Thyroid gland (tissue), 4 donors: ENCODE measurements around the gene DPH7. TPM values are rescaled to one million over a fixed set of nuclear protein-coding genes. Genes with fewer than 3 reads are reported as not detected.
"Not testable (repeated sequence)": the region's sequence is repeated elsewhere in the genome, so short reads cannot be mapped to it uniquely, and the experiment has no call there.

Experiments used
- DNase-seq, 2 donors: peaks; one replicate each; pipeline ENCODE4 v3.0.0-alpha.2; 2019
- H3K27ac ChIP-seq, 3 donors: fragments of 200-600 bp; sonication (generic); 1 replicate in 2 of 3; 2 replicates in 1 of 3; pipeline ENCODE4 v1.5.1; 2016 to 2019; ENCODE audit warnings: mild to moderate bottlenecking in 1 of 3, moderate library complexity in 1 of 3
- H3K27me3 ChIP-seq: fragments of 200-600 bp; sonication (generic); one replicate; pipeline ENCODE4 v1.5.1; 2019
- H3K36me3 ChIP-seq, 2 donors: fragments of 200-600 bp; sonication (generic); one replicate each; pipeline ENCODE4 v1.5.1; 2016 to 2019
- H3K4me1 ChIP-seq, 2 donors: fragments of 200-600 bp; sonication (generic); one replicate each; pipeline ENCODE4 v1.5.1; 2017 to 2019
- H3K4me3 ChIP-seq, 3 donors: fragments of 200-600 bp; sonication (generic); replicated peaks in 1 of 3; 1 replicate in 2 of 3; 2 replicates in 1 of 3; pipeline ENCODE4 v1.5.1; 2016; ENCODE audit warnings: mild to moderate bottlenecking in 1 of 3
- H3K9me3 ChIP-seq: fragments of 200-600 bp; sonication (generic); one replicate; pipeline ENCODE4 v1.5.1; 2017
- POLR2A ChIP-seq, 2 donors: fragments of 450-650 bp; IDR thresholded peaks; one replicate each; pipeline ENCODE4 v1.6.1; 2017; ENCODE audit warnings: antibody characterized with exemption in 2 of 2, mild to moderate bottlenecking in 2 of 2, moderate library complexity in 1 of 2
- WGBS, 2 donors: methylation state at CpG; one replicate each; pipeline ENCODE4 v1.1.5; 2017; 5-methylcytosine and 5-hydroxymethylcytosine counted together
- intact Hi-C: fragments of 100-400 bp; cut with DNase I; formaldehyde crosslinking; loops from one replicate; pipeline ENCODE4 v1.15.1; 2023
- total RNA-seq, 4 donors: library from RNA; depleted of rRNA; stranded (reverse); fragments of >200 nt; gene quantifications; one replicate each; pipeline ENCODE4 v1.2.3, GENCODE V29; 2016
- TF ChIP-seq, protein P1 (sequence below), 6 experiments: fragments of 200-600 bp in 3 of 6; fragments of 450-650 bp in 3 of 6; sonication (generic) in 3 of 6; IDR thresholded peaks; one replicate each; pipeline ENCODE4 v1.5.1; 2016 to 2019; ENCODE audit warnings: antibody characterized with exemption in 6 of 6, mild to moderate bottlenecking in 2 of 6, inconsistent platforms in 1 of 6, moderate library complexity in 1 of 6

DPH7 gene
- total RNA-seq, 4 donors from 2014 or later: 20.8 to 47.4 (median 34.1) TPM

DNA sequence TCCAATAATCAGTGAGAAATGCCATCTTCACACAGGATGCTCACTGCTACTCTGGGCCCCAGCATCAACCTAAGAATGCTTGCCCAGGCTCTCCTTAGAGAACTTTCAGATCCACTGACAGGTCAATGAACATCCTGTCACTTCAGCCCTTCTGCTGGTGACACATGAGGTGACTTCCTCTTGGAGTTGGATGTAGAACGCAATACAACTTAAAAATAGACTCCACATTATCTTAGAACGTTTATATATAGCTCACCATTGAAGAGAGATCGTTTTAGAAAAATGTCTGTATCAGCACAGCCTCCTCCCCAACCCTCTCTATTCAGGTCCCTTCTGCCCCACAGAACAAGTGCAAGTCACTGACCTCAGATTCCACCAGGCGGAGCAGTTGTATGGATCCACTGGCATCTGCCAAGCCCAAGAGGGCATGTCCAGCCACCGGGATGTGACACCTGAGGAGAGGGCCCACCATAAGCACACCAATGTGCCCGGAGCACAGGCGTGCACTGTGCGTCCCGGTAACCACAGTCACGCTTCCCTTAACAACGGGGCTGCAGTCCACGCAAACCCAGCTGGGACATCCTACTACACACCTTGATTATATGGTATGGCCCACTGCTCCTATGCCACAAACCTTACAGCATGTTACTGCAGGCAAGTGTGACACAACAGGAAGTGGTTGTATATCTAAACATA, 2.9 kb downstream of the DPH7 start:
- peaks cover 16 to 23% of the 10 kb centered on the region in 2 donors for H3K36me3 ChIP-seq

DNA sequence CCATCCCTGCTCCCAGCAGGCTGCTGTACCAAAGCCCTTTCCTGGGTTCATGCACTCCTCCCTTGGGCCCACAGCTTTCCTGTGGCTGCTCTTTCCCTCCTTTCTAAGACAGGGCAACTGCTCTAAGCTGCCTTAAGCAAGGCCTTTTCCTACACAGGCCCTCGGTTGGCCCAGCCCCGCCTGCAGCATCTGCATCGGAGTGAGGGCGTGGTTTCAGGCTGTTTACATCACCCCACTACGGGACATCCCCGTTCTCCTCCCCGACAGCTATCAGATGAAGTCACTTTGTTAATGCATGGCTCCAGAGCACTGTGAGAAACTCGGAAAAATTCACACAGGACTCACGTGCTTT, 3.4 kb downstream of the DPH7 start:
- no peak for TF ChIP-seq POLR2A (IDR thresholded peaks at IDR 0.05)
- TF ChIP-seq, protein P1, sequence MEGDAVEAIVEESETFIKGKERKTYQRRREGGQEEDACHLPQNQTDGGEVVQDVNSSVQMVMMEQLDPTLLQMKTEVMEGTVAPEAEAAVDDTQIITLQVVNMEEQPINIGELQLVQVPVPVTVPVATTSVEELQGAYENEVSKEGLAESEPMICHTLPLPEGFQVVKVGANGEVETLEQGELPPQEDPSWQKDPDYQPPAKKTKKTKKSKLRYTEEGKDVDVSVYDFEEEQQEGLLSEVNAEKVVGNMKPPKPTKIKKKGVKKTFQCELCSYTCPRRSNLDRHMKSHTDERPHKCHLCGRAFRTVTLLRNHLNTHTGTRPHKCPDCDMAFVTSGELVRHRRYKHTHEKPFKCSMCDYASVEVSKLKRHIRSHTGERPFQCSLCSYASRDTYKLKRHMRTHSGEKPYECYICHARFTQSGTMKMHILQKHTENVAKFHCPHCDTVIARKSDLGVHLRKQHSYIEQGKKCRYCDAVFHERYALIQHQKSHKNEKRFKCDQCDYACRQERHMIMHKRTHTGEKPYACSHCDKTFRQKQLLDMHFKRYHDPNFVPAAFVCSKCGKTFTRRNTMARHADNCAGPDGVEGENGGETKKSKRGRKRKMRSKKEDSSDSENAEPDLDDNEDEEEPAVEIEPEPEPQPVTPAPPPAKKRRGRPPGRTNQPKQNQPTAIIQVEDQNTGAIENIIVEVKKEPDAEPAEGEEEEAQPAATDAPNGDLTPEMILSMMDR (IDR thresholded peaks at IDR 0.05): no peak

More for the DNA sequence above, 2.9 kb downstream of the DPH7 start:
- Histone ChIP-seq H3K9me3 (no peaks in the 10 kb centered on the region), H3K4me1 (peaks cover 13 to 19% of the 10 kb centered on the region in 2 donors), H3K27me3 (no peaks in the 10 kb centered on the region), H3K27ac (no peak overlapping the region), H3K4me3 (no peak overlapping the region)
- DNase-seq: no peak
- intact Hi-C loops: no loop called here
- TF ChIP-seq, protein P1 (IDR thresholded peaks at IDR 0.05): no peak
- no peak for TF ChIP-seq POLR2A (IDR thresholded peaks at IDR 0.05)
- WGBS, 2 donors: 88 to 92% methylated on average over 12 of the region's 12 CpGs

DNA sequence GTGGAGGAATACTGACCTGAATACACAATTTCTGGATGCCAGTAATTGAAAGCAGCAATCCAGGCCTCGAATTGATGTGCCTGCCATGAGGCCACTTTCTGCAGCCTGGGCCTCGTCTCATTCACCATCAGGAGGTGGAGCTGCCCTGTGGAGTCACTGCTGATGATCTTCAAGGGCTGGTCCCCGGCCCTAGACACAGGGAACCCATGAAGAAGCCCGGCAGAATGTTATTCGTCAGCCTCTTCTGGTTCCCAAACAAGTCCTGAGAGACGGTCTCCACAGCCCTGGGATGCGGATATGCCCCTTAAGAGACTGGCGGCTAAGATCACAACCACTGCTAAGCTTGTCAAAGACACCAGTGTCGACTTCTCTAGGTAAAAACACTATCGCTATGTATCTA, 4.5 kb downstream of the DPH7 start:
- H3K27me3 ChIP-seq: no peaks in the 10 kb centered on the region
- no peak overlapping the region for H3K27ac ChIP-seq
- TF ChIP-seq POLR2A (IDR thresholded peaks at IDR 0.05): no peak
- TF ChIP-seq, protein P1 (IDR thresholded peaks at IDR 0.05): no peak
- intact Hi-C loops: no loop called here
- H3K36me3 ChIP-seq: peaks cover 16 to 23% of the 10 kb centered on the region in 2 donors
- peaks cover 11 to 15% of the 10 kb centered on the region in 2 donors for H3K4me1 ChIP-seq
- no peak overlapping the region for H3K4me3 ChIP-seq
- H3K9me3 ChIP-seq: no peaks in the 10 kb centered on the region
- 93 to 96% methylated on average over 10 of the region's 10 CpGs for WGBS, 2 donors
- no peak for DNase-seq

More for the DNA sequence above, 3.4 kb downstream of the DPH7 start:
- peaks cover 16 to 23% of the 10 kb centered on the region in 2 donors for H3K36me3 ChIP-seq
- H3K27ac ChIP-seq: no peak overlapping the region
- no peak for DNase-seq
- H3K9me3 ChIP-seq: no peaks in the 10 kb centered on the region
- peaks cover 13 to 19% of the 10 kb centered on the region in 2 donors for H3K4me1 ChIP-seq
- intact Hi-C loops: no loop called here
- no peak overlapping the region for H3K4me3 ChIP-seq
- H3K27me3 ChIP-seq: no peaks in the 10 kb centered on the region
- 78 to 90% methylated on average over 9 of the region's 9 CpGs for WGBS, 2 donors

- no peak overlapping the region for H3K4me3 ChIP-seq
- no peak for DNase-seq
- H3K4me1 ChIP-seq: no peaks in the 10 kb centered on the region
- no peaks in the 10 kb centered on the region for H3K9me3 ChIP-seq
- no peak overlapping the region for H3K27ac ChIP-seq
- intact Hi-C loops: no loop called here
- peaks cover 10 to 22% of the 10 kb centered on the region in 2 donors for H3K36me3 ChIP-seq
- TF ChIP-seq, protein P1 (IDR thresholded peaks at IDR 0.05): no peak
- TF ChIP-seq POLR2A (IDR thresholded peaks at IDR 0.05): no peak
- WGBS, 2 donors: 96 to 99% methylated on average over 3 of the region's 3 CpGs
- H3K27me3 ChIP-seq: no peaks in the 10 kb centered on the region
Measured at GRCh38 chr9:137570566-137570965, 8.2 kb downstream of the DPH7 start.

- no peak for DNase-seq
- Histone ChIP-seq H3K9me3 (no peaks in the 10 kb centered on the region), H3K4me3 (no peak overlapping the region), H3K27ac (no peak overlapping the region), H3K4me1 (no peaks in the 10 kb centered on the region), H3K27me3 (no peaks in the 10 kb centered on the region), H3K36me3 (peaks cover 5 to 23% of the 10 kb centered on the region in 2 donors)
- intact Hi-C loops: no loop called here
- 97 to 99% methylated on average over 5 of the region's 5 CpGs for WGBS, 2 donors
- TF ChIP-seq POLR2A (IDR thresholded peaks at IDR 0.05): no peak
Measured at GRCh38 chr9:137569609-137570203, 9.0 kb downstream of the DPH7 start.

DNA sequence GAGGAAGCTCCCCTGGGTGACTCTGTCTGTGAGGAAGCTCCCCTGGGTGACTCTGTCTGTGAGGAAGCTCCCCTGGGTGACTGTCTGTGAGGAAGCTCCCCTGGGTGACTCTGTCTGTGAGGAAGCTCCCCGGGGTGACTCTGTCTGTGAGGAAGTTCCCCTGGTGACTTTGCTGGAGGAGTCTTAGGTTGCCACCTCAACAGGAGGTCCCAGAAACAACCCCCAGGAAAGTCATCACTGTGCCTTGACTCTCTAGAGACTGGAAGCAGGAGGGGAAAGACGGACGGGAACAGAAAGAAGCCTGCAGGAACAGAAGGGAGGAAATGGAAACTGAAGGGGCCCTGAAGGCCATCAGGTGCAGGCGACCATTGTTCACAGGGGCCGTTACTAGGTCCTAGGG, 10.3 kb downstream of the DPH7 start:
- H3K27ac ChIP-seq, H3K9me3 ChIP-seq, H3K27me3 ChIP-seq, H3K4me3 ChIP-seq, DNase-seq, intact Hi-C loops, H3K4me1 ChIP-seq: not testable (repeated sequence)
- peaks cover 8 to 25% of the 10 kb centered on the region in 2 donors for H3K36me3 ChIP-seq
- 90 to 92% methylated on average over 5 of the region's 5 CpGs for WGBS, 2 donors
